Esophagus muscularis mucosa (tissue), 3 donors: ENCODE data around the gene CUBN.

Experiments
- POLR2A ChIP-seq: fragments of 450-650 bp; IDR thresholded peaks from one replicate; pipeline ENCODE4 v1.6.1; 2017; ENCODE audit warnings: antibody characterized with exemption, moderate library complexity, mild to moderate bottlenecking, low read depth
- TF ChIP-seq, protein P1 (sequence below), 3 experiments: fragments of 200-600 bp in 2 of 3; fragments of 450-650 bp in 1 of 3; sonication (generic) in 2 of 3; IDR thresholded peaks; one replicate each; pipeline ENCODE4 v1.5.1; 2017 to 2019; ENCODE audit warnings: antibody characterized with exemption in 3 of 3, mild to moderate bottlenecking in 2 of 3, moderate library complexity in 1 of 3

DNA sequence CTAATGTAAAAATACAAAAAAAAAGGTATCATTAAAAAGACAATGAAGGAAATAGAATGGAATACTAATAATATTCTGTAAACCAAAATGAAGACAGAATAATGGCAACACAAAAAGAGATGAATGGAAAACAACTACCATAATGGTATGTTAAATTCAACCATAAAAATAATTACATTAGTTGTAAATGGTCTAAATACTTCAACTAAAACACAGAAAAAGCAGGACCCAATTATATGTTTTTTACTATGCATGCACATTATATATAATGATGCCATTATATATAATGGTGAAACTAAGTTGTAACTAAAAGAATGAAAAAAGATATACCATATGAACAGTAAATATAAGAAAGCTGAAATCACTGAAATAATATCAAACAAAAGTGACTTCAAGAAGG is 76.5 kb downstream of the CUBN start:
- TF ChIP-seq, protein P1, sequence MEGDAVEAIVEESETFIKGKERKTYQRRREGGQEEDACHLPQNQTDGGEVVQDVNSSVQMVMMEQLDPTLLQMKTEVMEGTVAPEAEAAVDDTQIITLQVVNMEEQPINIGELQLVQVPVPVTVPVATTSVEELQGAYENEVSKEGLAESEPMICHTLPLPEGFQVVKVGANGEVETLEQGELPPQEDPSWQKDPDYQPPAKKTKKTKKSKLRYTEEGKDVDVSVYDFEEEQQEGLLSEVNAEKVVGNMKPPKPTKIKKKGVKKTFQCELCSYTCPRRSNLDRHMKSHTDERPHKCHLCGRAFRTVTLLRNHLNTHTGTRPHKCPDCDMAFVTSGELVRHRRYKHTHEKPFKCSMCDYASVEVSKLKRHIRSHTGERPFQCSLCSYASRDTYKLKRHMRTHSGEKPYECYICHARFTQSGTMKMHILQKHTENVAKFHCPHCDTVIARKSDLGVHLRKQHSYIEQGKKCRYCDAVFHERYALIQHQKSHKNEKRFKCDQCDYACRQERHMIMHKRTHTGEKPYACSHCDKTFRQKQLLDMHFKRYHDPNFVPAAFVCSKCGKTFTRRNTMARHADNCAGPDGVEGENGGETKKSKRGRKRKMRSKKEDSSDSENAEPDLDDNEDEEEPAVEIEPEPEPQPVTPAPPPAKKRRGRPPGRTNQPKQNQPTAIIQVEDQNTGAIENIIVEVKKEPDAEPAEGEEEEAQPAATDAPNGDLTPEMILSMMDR (IDR thresholded peaks at IDR 0.05) = no peak
- TF ChIP-seq POLR2A = no peak
